HG03469 (cell line): Measurements from ENCODE around the gene HCRTR2.
"Not testable (repeated sequence)": the region's sequence is repeated elsewhere in the genome, so short reads cannot be mapped to it uniquely, and the experiment has no call there.

Source experiments
- ATAC-seq: cut with Tn5 transposase; IDR thresholded peaks from one replicate; pipeline ENCODE4 v1.9.1; 2021; ENCODE audit warnings: mild to moderate bottlenecking, moderate library complexity, moderate number of reproducible peaks; ENCODE audit not compliant: unreplicated experiment

The HCRTR2 gene

DNA sequence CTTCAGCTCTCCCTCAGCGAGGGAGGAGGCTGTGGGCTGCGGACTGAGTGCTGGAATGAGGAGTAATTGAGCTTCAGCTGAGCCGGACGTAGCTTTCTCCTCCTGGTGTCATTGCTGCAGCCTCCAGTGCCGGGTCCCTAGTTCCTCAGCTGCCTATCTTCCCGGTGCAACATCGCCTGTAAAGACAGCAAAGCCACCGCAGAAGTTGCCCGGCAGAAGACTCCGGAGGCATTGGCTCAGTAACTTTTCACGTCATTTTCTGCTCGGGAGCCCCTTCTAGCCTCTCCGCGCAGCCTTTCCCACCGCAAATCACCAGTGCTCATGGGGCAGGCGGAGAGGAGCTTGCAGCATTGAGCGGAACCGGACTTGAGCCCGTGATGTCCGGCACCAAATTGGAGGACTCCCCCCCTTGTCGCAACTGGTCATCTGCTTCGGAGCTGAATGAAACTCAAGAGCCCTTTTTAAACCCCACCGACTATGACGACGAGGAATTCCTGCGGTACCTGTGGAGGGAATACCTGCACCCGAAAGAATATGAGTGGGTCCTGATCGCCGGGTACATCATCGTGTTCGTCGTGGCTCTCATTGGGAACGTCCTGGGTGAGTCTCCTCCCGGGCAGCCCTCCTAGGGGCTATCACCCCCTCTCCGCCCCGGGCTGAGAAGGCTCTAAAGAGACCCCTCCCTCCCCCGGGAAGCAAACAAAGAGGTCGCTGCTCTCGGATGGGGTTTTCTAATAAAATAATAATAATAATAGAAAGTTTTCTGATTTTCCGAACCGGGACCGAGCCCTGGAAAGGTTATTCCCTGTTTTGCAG, at the start of gene HCRTR2:
HCRTR2 (plus strand) TSS at position 305 of the 816 bp plus-strand sequence; CDS start at position 378, 73 bp downstream.
- ATAC-seq, result no peak

DNA sequence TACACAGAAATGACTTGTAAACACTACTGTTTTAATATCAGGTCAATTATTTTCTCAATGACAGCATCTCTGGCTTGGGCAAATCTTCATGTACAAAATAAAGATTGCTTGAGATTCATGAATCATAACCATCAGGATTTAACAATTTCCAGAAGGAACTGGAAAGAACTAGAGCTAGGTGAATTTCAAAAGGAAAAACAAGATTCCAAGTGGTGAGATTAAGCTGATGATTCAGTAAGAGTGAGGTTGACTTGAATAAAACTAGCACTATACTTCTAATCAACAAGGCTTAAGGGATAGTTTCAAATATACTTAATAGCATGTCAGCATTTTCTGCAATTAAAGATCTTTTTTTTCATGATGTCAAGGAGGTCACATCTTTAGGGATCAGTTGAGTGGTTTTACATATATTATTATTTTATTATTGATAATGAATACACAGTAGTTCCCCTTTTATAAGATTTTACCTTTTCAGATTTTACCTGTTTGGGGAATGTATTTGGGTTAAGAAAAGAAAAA, 43.5 kb upstream of the HCRTR2 start:
- no peak for ATAC-seq

DNA sequence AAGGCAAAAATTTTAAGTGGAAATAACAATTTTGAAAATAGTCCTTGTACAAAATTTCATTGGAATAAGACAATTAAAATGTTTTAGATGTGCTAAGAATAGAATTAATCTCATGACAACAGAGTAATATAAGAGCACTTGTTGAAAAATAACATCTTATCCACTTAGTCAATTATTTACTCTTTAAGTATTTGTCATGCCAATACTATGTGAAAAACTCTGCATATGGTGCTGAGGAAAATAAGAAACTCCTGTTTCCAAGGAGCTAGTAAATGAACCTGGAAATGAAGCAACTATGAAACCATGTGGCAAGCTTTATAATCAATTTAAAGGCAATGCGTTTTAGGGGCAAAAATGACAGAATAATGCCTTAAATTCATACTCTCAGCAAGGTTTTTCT, 42.7 kb upstream of the HCRTR2 start:
- no peak for ATAC-seq

DNA sequence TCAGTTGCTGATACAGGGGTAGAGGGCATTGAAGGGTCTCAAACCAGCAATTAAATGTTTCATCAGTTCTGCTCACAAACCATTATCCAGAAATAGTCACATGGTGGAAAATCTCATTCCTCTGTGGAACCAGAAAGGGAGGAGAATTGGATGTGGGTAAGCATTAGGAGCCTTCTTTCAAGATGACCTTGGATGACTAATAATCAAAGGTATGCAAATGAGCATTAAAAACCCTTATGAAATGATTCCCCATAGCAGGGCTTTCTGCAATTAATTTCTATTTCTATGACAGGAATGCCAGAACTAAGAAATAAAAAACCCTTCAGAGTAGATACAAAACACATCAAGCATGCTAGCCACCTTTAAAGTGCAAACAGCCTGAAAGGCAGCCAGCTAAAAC, 37.4 kb upstream of the HCRTR2 start:
- no peak for ATAC-seq

DNA sequence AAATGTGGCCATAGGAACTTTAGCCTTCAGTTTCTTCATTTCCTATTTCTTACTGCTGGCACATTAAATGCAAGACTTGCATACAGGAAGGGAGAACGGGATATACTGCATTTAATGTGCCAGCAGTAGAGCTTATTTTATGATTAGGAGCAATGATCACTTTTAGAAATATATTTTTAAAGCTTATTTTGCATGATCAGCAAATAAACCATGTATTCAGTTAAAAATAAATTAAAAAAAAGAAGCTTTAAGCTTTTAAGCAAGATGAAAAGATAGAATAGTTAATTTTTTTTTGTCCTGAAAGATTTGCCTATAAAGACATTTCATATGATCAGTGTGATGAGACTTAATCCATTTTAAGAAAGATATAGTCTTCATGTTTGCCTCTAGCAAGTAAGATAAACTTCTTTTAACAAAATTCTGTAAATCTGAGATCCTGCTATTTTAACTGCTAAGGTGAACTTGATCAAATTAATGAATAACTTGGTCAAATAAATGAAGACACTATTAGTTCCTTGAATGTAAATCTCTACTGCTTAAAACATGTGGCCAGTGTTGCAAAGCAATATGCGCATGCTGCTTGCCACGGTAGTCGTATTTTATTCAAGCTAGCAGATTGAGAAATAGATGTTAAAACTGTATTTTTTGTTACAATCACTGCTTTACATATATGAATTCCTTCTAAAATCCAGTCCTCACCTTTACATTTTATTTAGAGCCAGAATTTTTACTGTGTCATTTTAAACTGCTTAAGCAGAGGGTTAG, 36.2 kb upstream of the HCRTR2 start:
- no peak for ATAC-seq

DNA sequence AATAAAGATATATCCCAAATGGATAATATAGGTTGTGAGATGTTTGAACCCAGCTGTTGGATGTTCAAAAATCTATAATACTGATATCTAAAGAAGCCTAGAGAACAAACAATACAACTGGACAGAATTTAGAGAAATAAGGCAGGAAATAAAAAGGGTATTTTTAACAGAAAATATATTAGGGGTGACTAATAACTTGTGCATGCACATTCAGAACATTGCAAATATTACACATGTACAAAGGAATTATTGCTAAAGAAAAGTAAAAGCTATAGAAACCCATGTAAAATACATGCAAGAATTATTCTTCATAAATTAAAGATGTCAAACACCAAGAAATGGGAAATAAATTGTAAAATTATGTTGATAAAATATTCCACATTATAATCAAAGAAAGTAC, 32.7 kb upstream of the HCRTR2 start:
- no peak for ATAC-seq

DNA sequence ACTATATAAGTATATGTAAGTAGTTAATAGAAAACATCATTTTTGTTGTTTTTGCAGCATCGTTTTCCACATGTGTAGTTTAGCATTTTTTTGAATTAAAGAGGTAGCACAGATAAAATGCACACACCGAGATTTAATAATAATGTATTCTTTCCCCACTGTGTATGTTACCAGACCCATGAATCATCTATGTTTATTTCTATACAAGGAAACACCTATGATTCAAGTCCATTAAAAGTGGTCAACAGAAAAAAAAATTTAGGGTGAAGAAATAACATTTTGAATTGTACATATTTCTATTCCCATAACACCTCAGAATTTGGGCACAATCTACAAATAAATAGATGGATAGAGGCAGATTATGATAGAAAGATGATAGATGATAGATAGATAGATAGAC, 31.7 kb upstream of the HCRTR2 start:
- ATAC-seq, result no peak

DNA sequence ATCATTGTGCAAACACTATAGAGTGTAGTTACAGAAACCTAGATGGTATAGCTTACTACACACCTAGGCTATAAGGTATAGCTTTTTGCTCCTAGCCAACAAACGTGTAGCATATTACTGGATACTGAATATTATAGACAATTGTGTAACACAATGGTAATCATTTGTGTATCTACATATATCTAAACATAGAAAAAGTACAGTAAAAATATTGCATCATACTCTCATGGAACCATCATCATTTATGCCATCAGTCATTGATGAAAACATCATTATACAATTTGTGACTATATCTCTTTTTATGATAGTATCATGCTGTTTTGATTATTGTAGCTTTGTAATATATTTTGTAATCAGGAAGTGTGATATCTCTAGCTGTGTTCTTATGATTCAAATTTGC, 21.0 kb upstream of the HCRTR2 start:
- no peak for ATAC-seq

DNA sequence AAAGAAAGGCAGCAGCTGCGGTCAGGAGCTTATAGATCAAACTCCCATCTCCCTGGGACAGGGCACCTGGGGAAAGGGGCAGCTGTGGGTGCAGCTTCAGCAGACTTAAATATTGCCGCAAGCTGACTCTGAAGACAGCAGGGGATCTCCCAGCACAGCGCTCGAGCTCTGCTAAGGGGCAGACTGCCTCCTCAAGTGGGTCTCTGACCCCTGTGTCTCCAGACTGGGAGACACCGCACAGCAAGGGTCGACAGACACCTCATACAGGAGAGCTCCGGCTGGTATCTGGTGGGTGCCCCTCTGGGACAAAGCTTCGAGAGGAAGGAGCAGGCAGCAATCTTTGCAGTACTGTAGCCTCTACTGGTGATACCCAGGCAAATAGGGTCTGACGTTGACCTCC, 15.5 kb upstream of the HCRTR2 start:
- not testable (repeated sequence) for ATAC-seq

DNA sequence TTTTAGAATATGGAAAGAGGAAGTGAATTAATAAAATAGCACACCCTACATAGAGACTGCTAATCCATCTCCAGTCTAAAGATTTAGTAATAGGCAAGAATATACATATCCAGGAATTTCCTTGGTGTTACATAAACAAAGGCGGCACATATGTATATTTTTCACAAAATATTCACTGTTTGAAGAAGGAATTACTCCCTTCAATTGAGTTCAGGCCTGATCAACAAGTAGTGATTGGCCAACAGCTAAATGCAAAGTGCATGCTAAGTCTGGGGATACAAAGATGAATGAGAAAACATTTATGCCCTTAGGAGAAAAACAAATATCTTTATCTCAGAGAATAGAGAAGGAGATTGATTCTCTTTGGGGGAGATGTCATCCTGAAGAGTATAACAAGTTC, 6.5 kb upstream of the HCRTR2 start:
- ATAC-seq, result no peak

DNA sequence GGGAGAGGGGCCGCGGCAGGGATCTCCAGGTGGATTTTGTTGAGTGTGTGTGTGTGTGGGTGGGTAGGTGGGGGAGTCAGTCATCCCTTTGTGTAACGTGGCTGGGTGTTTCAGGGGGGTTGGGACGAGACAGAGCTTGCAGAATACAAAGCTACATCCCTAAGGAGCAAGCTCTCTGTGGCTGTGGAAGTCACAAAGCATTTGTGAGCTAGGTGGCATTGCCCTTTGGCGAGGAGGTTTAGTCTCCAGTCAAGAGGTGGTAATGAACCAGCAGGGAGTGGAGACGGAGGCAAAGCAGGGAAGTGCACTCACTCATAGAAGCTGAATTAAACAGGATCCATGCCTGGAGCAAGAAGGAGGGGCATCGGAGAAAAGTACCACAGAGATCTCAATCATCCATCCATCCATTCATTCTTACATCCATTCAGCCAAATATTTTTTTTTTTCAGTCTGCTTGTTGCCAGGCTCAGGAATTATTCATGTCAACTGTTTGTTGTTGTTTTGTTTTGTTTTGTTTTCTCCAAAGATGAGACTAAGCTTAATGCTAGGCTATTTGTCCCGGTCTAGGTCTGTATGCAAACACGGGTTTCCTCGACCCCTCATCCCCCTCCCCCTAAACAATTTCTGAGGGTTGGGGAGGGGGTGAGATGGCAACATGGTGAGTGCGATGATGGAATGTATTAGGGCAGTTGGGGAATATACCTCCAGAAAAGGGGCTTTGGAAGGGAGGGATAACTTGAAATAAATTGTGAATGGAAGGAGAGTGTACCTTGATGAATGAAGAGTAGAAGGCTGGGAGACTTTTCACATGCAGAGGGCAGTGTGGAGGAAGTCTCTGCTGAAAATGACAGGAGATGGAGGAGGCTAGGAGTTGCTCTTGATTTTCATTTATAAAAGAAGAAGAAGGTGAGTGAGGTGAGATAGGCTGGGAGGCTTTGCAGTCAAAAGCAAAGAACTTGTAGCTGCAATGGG, 1.0 kb downstream of the HCRTR2 start:
- ATAC-seq, result no peak

DNA sequence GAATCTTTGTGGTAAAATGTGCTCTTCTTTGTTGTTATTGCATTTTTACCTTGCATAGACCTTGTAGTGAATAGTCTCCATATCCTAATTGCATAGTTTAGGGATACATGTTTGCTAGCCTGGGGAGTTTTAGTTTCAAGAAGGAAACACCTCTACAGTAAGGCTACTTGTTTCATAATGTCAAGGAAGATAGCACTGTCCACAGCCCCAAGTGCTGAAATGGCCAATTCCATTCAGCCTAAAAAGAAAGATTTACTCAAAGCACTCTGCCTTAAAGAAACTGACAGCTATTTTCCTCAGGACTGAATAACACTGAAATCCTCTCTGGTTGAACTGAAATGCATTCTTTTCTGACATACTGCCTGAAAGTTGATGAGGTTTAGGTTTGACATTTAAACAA, 2.6 kb downstream of the HCRTR2 start:
- ATAC-seq, result no peak

DNA sequence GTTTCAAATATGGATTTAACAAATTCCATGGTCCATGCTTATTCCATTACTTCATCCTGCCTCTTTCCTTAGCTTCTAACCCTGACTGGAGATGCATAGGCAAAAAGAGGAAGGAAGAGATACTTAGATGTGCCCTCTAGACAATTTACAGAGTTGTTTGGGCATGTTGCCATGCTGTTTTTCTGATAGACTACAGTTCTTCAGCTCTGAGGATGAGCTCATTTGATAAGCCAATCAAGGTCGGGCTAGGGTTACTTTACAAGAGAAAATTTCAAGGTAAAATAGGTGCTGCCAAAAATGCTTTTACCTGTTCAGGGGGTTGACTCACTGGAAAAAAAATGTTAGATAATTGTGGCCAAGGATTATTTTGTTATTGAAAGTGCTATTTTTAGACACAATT, 5.9 kb downstream of the HCRTR2 start:
- no peak for ATAC-seq

DNA sequence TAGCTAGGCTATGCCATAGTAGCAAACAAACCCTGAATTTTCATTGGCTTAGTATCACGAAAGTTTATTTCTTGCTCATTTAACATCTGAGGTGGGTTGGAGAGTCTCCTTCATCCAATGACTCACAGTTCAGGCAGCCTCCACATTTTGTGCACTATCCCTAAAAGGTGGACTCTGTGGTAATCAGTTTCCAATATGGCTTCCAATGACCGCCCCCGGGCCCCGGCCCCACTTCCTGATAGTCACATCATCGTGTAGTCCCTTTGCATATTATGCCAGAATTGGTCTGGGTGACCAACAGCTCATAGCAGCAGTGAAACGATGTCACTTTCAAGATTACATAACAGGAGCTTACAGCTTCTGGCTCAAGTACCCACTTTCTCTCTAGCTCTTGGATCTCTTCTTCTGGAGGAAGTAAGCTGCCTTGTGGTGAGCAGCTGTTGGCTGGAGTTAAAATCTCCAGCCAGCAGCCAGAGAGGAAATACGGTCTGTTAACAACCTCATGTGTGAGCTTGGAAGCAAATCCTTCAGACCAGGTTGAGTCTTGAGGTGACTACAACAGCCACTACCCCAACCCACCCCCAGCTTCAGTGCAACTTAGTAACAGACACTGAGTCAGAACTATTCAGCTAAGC, 7.8 kb downstream of the HCRTR2 start:
- ATAC-seq, result no peak

DNA sequence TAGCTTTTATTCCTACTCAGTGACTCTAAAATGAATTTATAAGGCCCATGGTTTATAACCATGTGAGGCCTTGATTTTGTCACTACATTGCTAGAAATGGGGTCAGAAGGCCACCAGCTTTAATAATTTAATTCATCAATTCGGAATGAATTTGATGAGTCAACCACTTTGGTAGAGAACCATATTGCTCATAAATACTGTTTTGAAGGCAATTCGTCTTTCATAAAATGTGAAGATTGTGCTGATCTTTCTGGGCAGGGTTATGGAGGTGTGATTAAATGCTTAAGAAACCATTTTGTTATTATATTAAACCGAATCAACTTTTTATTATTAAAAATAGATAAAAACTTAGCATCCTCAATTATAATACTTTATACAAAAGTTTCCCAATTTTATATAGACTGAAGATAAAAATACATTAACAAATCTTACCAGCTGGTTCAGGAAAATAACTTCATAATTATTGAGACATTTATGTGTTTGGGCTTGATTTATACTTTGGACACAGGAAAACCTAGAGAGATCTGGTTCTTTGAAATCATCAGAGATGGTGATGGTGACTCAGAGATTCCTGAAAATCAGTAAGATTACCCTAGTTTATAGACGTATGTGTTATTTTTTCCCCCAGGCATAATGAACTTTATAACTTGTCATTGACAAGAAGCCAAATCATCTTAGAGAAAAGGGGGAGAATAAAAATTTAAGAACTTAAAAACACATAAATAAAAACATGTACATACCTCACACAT, 10.6 kb downstream of the HCRTR2 start:
- ATAC-seq, result no peak

DNA sequence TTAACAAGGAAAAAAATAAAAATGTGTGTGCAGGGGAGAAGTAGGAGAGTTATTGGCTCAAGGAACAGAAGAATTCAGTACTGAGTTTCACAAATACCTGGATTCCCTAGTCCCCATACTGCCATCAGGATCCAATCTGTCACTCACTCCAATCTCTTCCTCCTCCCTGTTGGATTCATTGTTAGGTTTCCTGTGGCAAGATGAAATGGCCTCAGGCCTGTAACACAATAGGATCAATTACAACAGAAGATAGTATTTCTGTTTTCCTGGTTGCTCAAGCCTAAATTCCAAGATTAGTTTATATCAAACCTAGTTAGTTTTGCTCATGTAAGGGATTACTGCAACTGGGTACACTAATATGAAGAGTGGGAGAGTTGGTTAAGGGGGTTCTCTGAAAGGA, 24.4 kb downstream of the HCRTR2 start:
- no peak for ATAC-seq

DNA sequence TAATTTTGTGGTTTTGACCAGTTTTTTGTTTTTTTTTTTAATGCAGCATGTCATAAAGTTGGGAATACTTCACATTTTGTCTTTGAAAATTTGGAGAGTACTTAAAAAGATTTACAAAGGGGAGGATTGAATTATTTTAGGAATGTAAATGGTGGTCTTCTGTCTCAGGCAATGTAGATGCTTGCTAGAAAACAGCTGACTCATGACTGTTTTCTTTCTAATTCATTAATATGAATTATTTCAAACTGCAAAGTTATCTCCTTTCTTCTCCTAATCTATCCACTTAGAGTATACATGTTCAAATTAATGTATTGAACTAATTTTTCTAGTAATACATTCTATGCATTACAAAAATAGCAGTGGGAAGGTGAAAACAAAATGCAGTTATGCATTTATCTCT, 24.9 kb downstream of the HCRTR2 start:
- no peak for ATAC-seq

DNA sequence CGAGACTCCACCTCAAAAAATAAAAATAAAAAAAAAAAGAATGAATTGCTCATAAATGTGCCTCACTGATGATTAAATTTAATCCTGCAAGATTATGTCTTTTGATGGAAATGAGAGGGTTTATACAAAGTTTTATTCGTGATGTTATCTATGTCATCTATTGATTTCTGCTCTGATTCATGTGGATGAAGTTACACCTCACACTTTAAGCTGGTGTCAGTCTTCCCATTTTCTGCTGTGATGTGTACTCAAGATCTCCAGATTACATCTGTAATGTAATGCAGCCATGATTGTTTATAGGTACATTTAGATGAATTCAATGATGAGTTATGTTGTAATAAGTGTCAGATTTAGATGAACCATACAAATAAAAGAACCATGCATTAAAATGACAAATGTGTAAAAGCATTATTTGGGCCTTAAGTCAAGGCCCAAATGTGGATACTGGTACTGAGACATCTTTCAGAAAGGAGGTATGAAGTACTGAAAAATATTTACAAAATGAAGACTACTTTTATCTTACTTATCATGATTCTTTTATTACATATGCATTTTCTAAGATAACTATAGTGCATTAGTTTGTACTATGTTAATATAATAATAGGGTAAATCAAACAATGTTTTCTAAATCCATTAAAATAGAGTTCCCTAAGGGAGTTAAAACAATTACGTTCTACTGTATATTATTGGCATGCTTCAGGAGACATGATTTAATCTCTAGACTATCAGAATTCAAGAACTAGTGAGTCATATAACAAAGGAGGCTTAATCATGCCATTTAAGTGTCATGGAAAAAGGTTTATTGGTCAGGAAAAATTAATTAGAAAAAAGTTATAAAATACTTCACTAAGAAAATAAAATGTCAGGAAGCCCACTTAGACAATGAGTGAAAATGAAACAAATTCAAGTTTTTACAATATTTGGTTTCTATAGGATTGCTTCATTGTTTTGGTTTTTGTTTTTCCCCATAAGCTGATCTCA, 34.5 kb downstream of the HCRTR2 start:
- ATAC-seq, result no peak

DNA sequence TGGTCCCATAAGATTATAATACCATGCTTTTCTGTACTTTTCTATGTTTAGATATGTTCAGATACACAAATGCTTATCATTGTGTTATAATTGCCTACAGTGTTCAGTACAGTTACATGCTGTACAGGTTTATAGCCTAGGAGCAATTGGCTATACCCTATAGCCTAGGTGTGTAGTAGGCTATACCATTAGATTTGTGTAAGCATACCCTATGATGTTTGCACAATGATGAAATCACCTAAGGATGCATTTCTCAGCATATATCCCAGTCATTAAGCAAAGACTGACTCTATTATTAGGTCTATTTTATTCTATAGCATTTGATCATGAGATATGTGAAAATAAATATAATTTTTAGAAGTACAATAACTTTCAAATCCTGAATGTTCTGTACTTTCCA, 36.6 kb downstream of the HCRTR2 start:
- ATAC-seq, result no peak
